ELF-1 (cell line): ENCODE data around the gene UBE3C.
A peak's percentile ranks its signal among the peaks of the same experiment; 100 is the strongest.
"Not testable (repeated sequence)": the region's sequence is repeated elsewhere in the genome, so short reads cannot be mapped to it uniquely, and the experiment has no call there.

Experiments
- DNase-seq: peaks from one replicate; pipeline ENCODE4 v3.0.0-alpha.2; 2016; ENCODE audit warnings: low read depth, low spot score

UBE3C gene

GRCh38 chr7:157129907-157130460 lies 8.7 kb upstream of the UBE3C start:
- no peak for DNase-seq

DNA sequence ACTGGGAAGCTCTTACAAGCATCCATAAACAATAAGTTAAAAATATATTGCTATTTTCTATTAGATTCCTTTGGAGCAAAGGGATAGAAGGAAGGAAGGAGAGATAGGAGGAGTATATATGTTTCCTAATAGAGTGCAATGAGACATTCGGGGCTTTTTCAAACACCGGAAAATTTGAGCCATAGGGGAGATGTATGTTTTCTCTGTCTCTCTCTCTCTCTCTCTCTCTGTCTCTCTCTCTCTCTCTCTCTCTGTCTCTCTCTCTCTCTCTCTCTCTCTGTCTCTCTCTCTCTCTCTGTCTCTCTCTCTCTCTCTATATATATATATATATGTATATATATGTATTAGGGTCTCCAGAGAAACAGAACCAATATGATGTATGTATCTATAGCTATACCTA lies 7.9 kb upstream of the UBE3C start:
- DNase-seq = not testable (repeated sequence)

GRCh38 chr7:157132796-157133195 lies 5.9 kb upstream of the UBE3C start:
- DNase-seq = no peak

DNA sequence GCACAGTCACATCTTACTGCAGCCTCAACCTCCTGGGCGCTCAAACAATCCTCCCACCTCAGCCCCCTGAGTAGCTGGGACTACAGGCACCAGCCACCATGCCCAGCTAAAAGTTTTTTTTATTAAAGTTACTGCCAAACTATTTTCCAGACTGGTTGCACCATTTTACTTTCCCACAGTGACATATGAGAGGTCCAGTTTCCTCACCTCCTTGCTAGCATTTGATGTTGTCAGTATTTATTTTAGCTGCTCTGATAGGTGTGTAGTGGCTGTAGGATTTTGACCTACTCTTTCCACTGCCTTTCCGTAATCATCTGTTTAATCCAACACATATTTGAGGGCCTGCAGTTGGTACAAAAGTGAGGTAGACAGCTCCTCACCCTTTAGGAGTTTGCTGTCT lies 5.4 kb upstream of the UBE3C start:
- no peak for DNase-seq

DNA sequence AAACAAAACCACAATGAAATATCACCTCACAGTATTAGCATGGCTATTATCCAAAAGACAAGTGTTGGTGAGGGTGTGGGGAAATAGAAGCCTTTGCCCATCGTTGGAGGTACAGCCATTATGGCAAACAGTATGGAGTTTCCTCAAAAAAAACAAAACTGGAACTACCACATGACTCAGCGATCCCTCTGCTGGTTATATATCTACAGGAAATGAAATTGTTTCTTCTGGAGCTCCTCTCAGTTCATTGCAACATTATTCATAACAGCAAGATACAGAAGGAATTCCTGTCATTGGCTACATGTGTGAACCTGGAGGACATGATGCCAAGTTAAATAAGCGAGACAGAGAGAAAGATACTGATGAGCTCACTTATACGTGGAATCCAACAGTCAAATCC lies 2.4 kb upstream of the UBE3C start:
- no peak for DNase-seq

GRCh38 chr7:157138101-157138423 lies 664 bp upstream of the UBE3C start:
- DNase-seq = no peak

GRCh38 chr7:157139111-157139809 lies 534 bp downstream of the UBE3C start:
- DNase-seq = no peak

GRCh38 chr7:157139810-157140510 lies 1.2 kb downstream of the UBE3C start:
- DNase-seq = no peak

- no peak for DNase-seq
Measured at GRCh38 chr7:157140511-157140905, 1.8 kb downstream of the UBE3C start.

GRCh38 chr7:157141525-157142060 lies 2.9 kb downstream of the UBE3C start:
- no peak for DNase-seq

GRCh38 chr7:157143788-157144187 lies 5.1 kb downstream of the UBE3C start:
- DNase-seq = no peak

GRCh38 chr7:157149317-157149716 lies 10.6 kb downstream of the UBE3C start:
- DNase-seq = no peak

GRCh38 chr7:157150882-157151281 lies 12.2 kb downstream of the UBE3C start:
- peak; percentile 61 for DNase-seq

DNA sequence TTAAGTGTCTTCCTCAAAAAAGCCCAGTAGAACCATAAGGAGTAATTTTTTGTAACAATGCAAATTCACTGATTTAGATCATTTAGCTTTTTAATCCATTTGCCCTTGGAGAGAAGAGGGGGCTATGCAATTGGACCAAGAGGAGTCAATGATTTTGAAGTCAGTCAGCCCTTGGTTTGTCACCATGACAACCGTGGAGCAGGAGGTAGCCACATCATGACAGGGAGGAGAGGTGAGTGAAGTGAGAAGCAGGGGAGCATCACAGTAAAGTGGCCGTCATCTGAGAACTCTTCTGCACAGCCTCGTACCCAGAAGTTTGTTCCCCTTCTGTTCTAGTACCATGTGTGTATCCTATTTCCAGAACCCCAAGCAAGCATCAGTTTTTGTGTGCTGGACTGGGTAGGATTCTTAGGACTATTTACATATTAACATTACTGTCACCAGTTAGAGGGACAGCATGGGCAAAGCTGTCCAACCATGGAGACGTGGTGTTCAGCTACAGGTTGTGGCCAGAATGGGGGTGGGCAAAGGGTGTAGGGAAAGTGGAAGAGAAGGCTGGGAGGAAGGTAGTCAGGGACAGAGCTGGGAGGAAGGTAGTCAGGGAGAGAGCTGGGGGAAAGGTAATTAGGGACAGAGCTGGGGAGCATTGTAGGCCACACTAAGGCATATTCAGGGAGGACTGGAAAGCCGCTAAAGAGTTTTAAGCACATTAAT lies 13.1 kb downstream of the UBE3C start:
- DNase-seq = no peak

- no peak for DNase-seq
Measured at GRCh38 chr7:157152391-157152937, 13.7 kb downstream of the UBE3C start.

GRCh38 chr7:157153260-157153659 lies 14.5 kb downstream of the UBE3C start:
- DNase-seq = no peak

DNA sequence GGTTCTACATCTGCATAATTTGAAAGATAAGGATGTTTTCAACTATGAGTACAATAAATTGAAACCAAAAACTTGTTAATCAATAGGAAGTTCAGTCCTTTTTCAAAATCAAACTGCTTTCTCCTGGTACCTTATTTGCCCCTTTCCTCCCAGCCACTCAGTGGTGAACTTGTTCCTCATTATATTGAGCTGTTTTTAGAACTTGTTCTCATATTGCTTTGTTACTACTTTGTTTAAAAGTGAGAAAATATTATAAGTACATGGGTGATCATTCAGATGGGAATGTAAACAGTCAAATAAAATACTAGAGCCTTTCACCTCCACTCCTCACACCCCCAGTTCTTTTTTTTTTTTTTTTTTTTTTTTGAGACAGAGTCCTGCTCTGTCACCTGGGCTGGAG lies 17.2 kb downstream of the UBE3C start:
- no peak for DNase-seq

- no peak for DNase-seq
Measured at GRCh38 chr7:157158400-157158799, 19.7 kb downstream of the UBE3C start.

GRCh38 chr7:157159537-157159936 lies 20.8 kb downstream of the UBE3C start:
- not testable (repeated sequence) for DNase-seq

DNA sequence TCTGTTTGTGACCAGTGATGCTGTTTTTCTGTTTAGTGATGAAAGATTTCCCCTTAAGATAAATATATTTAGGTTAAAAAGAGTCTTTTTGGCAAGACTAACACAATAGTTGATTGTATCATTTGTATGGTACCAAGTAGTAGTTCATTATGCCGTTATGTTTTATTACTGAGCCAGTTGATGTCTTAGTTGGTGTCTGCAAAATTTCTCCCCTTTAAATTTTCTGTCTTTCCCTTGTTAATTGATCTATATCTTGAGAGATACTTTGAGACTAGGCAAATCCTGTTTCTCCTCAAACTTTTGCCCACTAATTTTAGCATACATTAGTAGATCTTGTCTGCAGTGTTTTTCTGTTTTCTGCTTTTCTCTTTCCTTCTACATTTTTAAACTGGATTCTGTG lies 21.7 kb downstream of the UBE3C start:
- no peak for DNase-seq

DNA sequence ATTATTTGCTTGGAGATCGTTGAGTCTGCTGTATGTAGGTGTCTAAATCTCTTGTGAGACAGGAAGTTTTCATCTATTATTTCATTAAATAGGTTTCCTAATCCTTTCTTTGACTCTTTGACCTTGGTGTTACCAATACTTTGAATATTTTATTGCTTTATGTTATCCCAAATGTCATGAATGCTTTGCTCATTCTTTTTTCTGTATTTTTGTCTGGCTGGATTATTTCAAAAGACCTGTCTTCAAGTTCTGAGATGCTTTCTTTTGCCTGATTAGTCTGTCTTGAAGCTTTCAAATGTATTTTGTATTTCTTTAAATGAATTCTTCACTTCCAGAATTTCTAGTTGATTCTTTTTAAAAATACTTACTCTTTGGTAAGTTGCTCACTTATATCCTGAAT lies 27.3 kb downstream of the UBE3C start:
- no peak for DNase-seq

DNA sequence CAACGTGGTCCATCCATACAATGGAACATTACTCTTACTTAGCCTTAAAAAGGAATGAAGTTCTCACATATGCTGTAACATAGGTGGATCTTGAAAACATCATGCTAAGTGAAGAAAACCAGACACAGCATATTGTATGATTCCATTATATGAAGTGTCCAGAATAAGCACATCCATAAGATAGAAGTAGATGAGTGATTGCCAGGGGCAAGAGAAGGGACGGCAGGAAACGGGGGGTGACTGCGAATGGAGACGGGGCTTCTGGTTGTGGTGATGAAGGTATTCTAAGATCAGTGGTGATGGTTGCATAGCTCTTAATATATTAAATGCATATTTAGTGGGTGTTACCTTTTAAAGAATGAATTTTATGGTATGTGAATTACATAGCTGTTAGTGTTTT lies 29.8 kb downstream of the UBE3C start:
- no peak for DNase-seq
